Spleen (tissue), 11 donors: ENCODE data around the gene DSC1. TPM values are rescaled to one million over a fixed set of nuclear protein-coding genes. Genes with fewer than 3 reads are reported as not detected.

Source experiments
- DNase-seq: peaks from one replicate; pipeline ENCODE4 v3.0.0-alpha.2; 2020
- H3K27ac ChIP-seq, 8 donors: fragments of 200-600 bp; sonication (generic) in 7 of 8; 1 replicate in 4 of 8; 2 replicates in 4 of 8; pipeline versions ENCODE4 v1.5.0 to v1.8.0; 2016 to 2021; ENCODE audit warnings: inconsistent platforms in 4 of 8, mild to moderate bottlenecking in 4 of 8, moderate library complexity in 1 of 8
- H3K27me3 ChIP-seq, 7 donors: fragments of 200-600 bp; sonication (generic) in 6 of 7; replicated peaks in 1 of 7; 1 replicate in 4 of 7; 2 replicates in 3 of 7; pipeline versions ENCODE4 v1.5.0 to v1.8.0; 2016 to 2021; ENCODE audit warnings: inconsistent platforms in 3 of 7, mild to moderate bottlenecking in 1 of 7
- H3K36me3 ChIP-seq, 6 donors: fragments of 200-600 bp; sonication (generic) in 5 of 6; 1 replicate in 4 of 6; 2 replicates in 2 of 6; pipeline versions ENCODE4 v1.5.0 to v1.8.0; 2016 to 2021; ENCODE audit warnings: inconsistent platforms in 2 of 6
- H3K4me1 ChIP-seq, 6 donors: fragments of 200-600 bp; sonication (generic) in 5 of 6; 1 replicate in 3 of 6; 2 replicates in 3 of 6; pipeline versions ENCODE4 v1.5.0 to v1.8.0; 2016 to 2021; ENCODE audit warnings: inconsistent platforms in 3 of 6
- H3K4me3 ChIP-seq, 8 donors: fragments of 200-600 bp; sonication (generic) in 7 of 8; 1 replicate in 4 of 8; 2 replicates in 4 of 8; pipeline versions ENCODE4 v1.5.0 to v1.8.0; 2016 to 2021; ENCODE audit warnings: inconsistent platforms in 4 of 8, mild to moderate bottlenecking in 4 of 8, moderate library complexity in 2 of 8
- H3K9me3 ChIP-seq, 8 donors: fragments of 200-600 bp; sonication (generic) in 7 of 8; 1 replicate in 4 of 8; 2 replicates in 4 of 8; pipeline versions ENCODE4 v1.5.0 to v1.8.0; 2016 to 2021; ENCODE audit warnings: inconsistent platforms in 4 of 8
- POLR2A ChIP-seq, 3 donors: fragments of 450-650 bp; IDR thresholded peaks; one replicate each; pipeline ENCODE4 v1.5.1; 2017; ENCODE audit warnings: antibody characterized with exemption in 3 of 3, mild to moderate bottlenecking in 1 of 3
- POLR2AphosphoS5 ChIP-seq, 3 donors: sonication (generic); formaldehyde crosslinking; IDR thresholded peaks; one replicate each; pipeline ENCODE4 v1.5.1; 2017; ENCODE audit warnings: antibody characterized with exemption in 3 of 3
- WGBS, 5 donors: extraction: QIAGEN DNeasy Blood & Tissue Kit in 3 of 5; methylation state at CpG; one replicate each; pipeline versions ENCODE4 v1.1.5 to v1.1.7; 2013 to 2018; 5-methylcytosine and 5-hydroxymethylcytosine counted together
- intact Hi-C: fragments of 100-400 bp; cut with DNase I; formaldehyde crosslinking; loops from one replicate; pipeline ENCODE4 v1.15.0; 2023; ENCODE audit warnings: low total_unique reads
- polyA plus RNA-seq, 3 donors: library from polyadenylated mRNA; stranded (reverse); fragments of 200-250 nt; gene quantifications; one replicate each; pipeline ENCODE4 v1.2.1, GENCODE V29; 2013
- total RNA-seq, 7 donors: library from RNA; depleted of rRNA in 3 of 7; stranded (reverse); fragments of >200 nt in 3 of 7; fragmentation: NEBNext Ultra II Directional in 4 of 7; extraction: Animal tissue kit (Norgen Biotek cat#: 25700) in 4 of 7; gene quantifications; one replicate each; pipeline versions ENCODE4 v1.1.0 to v1.2.1, GENCODE V29; 2016 to 2021
- TF ChIP-seq, protein P1 (sequence below), 11 experiments: fragments of 200-600 bp in 7 of 11; fragments of 450-650 bp in 4 of 11; sonication (generic) in 4 of 11; IDR thresholded peaks in 8 of 11; conservative IDR thresholded peaks in 3 of 11; 1 replicate in 7 of 11; 2 replicates in 4 of 11; pipeline versions ENCODE4 v1.4.0 to v1.8.0; 2016 to 2021; ENCODE audit warnings: antibody characterized with exemption in 11 of 11, inconsistent platforms in 4 of 11, mild to moderate bottlenecking in 1 of 11
- donor health status: healthy with polysubstance abuse.
- donor health status: DM: no; HTN: no; CAD: no; lungs with moderate emphysema.
- donor health status: DM: no; HTN: no; CAD: no.
- donor health status: Bipolar disorder and iron deficiency.
- donor health status: healthy.
- donor health status: DM: no; HTN: no; CAD: no.
- donor health status: DM: yes; HTN: yes; CAD: no.

Gene DSC1
- total and polyA plus RNA-seq, 10 donors: 0.11 to 0.27 (median 0.23) TPM; not detected in 7

GRCh38 chr18:31149351-31149750 is 13.3 kb downstream of the DSC1 start:
- Histone ChIP-seq H3K9me3 (no peaks in the 10 kb centered on the region), H3K27me3 (no peaks in the 10 kb centered on the region), H3K27ac (no peak overlapping the region), H3K36me3 (no peaks in the 10 kb centered on the region), H3K4me1 (no peaks in the 10 kb centered on the region), H3K4me3 (no peak overlapping the region)
- intact Hi-C loops: no loop called here
- DNase-seq: no peak
- TF ChIP-seq POLR2AphosphoS5 (IDR thresholded peaks at IDR 0.05) (no peak), POLR2A (IDR thresholded peaks at IDR 0.05) (no peak)
- TF ChIP-seq, protein P1, sequence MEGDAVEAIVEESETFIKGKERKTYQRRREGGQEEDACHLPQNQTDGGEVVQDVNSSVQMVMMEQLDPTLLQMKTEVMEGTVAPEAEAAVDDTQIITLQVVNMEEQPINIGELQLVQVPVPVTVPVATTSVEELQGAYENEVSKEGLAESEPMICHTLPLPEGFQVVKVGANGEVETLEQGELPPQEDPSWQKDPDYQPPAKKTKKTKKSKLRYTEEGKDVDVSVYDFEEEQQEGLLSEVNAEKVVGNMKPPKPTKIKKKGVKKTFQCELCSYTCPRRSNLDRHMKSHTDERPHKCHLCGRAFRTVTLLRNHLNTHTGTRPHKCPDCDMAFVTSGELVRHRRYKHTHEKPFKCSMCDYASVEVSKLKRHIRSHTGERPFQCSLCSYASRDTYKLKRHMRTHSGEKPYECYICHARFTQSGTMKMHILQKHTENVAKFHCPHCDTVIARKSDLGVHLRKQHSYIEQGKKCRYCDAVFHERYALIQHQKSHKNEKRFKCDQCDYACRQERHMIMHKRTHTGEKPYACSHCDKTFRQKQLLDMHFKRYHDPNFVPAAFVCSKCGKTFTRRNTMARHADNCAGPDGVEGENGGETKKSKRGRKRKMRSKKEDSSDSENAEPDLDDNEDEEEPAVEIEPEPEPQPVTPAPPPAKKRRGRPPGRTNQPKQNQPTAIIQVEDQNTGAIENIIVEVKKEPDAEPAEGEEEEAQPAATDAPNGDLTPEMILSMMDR (IDR thresholded peaks at IDR 0.05 in 8 of 11, conservative IDR thresholded peaks at IDR 0.05 in 3 of 11): no peak
- 53 to 85% (median 69%) methylated on average over 3 of the region's 3 CpGs for WGBS, 5 donors

- no peak for DNase-seq
- H3K9me3 ChIP-seq: no peaks in the 10 kb centered on the region
Measured at GRCh38 chr18:31148600-31148999, 14.1 kb downstream of the DSC1 start.

DNA sequence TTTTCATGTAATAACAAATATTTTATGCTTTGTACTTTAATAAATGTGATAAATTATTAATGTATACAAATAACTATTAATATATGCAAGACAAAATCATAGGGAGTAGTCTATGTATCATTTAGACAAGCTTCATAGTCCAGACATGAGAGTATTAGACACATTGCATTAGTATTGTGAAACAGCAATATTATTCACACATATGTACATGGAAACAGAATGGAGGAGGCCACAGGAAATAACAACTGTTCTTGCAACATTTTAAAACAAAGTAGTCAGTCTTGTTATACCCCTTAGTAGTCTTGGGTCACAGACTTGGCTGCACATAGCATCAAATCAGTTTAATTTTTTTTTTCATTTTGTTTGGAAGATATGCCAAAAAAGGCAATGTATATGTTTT is 15.8 kb downstream of the DSC1 start:
- Histone ChIP-seq H3K4me1 (no peaks in the 10 kb centered on the region), H3K9me3 (no peaks in the 10 kb centered on the region), H3K4me3 (no peak overlapping the region), H3K27me3 (no peaks in the 10 kb centered on the region), H3K27ac (no peak overlapping the region), H3K36me3 (no peaks in the 10 kb centered on the region)
- intact Hi-C loops: no loop called here
- TF ChIP-seq POLR2A (IDR thresholded peaks at IDR 0.05) (no peak), POLR2AphosphoS5 (IDR thresholded peaks at IDR 0.05) (no peak)
- TF ChIP-seq, protein P1 (IDR thresholded peaks at IDR 0.05 in 8 of 11, conservative IDR thresholded peaks at IDR 0.05 in 3 of 11): no peak
- DNase-seq: no peak

More at GRCh38 chr18:31148600-31148999, 14.1 kb downstream of the DSC1 start:
- Histone ChIP-seq H3K27me3 (no peaks in the 10 kb centered on the region), H3K36me3 (no peaks in the 10 kb centered on the region), H3K27ac (no peak overlapping the region), H3K4me1 (no peaks in the 10 kb centered on the region), H3K4me3 (no peak overlapping the region)
- TF ChIP-seq, protein P1 (IDR thresholded peaks at IDR 0.05 in 8 of 11, conservative IDR thresholded peaks at IDR 0.05 in 3 of 11): no peak
- TF ChIP-seq POLR2A (IDR thresholded peaks at IDR 0.05) (no peak), POLR2AphosphoS5 (IDR thresholded peaks at IDR 0.05) (no peak)
- intact Hi-C loops: no loop called here
- 48 to 76% (median 53%) methylated on average over 3 of the region's 3 CpGs for WGBS, 5 donors

- Histone ChIP-seq H3K36me3 (no peaks in the 10 kb centered on the region), H3K4me3 (no peak overlapping the region), H3K27me3 (no peaks in the 10 kb centered on the region), H3K27ac (no peak overlapping the region), H3K4me1 (no peaks in the 10 kb centered on the region), H3K9me3 (no peaks in the 10 kb centered on the region)
- intact Hi-C loops: no loop called here
- TF ChIP-seq, protein P1 (IDR thresholded peaks at IDR 0.05 in 8 of 11, conservative IDR thresholded peaks at IDR 0.05 in 3 of 11): no peak
- TF ChIP-seq POLR2AphosphoS5 (IDR thresholded peaks at IDR 0.05): no peak
- no peak for TF ChIP-seq POLR2A (IDR thresholded peaks at IDR 0.05)
- 65 to 88% (median 85%) methylated on average over 3 of the region's 3 CpGs for WGBS, 5 donors
- no peak for DNase-seq
Measured at GRCh38 chr18:31143025-31143424, 19.6 kb downstream of the DSC1 start.
